GM19023 (cell line): ENCODE measurements around the gene TIMM21.

Experiments
- ATAC-seq: cut with Tn5 transposase; IDR thresholded peaks from one replicate; pipeline ENCODE4 v1.9.1; 2021; ENCODE audit warnings: mild to moderate bottlenecking, moderate library complexity; ENCODE audit not compliant: unreplicated experiment

TIMM21 gene

GRCh38 chr18:74147779-74148542 is at the start of gene TIMM21, which contains the start of gene FBXO15:
Gene TIMM21 (plus strand): TSS chr18:74148523. CDS start chr18:74148809, 286 bp downstream.
Gene FBXO15 (minus strand): TSS chr18:74147834. CDS start chr18:74147785, 49 bp downstream.
- peak; percentile 87 for ATAC-seq

- no peak for ATAC-seq
Measured at GRCh38 chr18:74108460-74108859, 39.9 kb upstream of the TIMM21 start.

GRCh38 chr18:74110149-74110548 is 38.2 kb upstream of the TIMM21 start:
- no peak for ATAC-seq

GRCh38 chr18:74110976-74111375 is 37.3 kb upstream of the TIMM21 start:
- ATAC-seq: no peak

GRCh38 chr18:74113711-74114110 is 34.6 kb upstream of the TIMM21 start:
- no peak for ATAC-seq

GRCh38 chr18:74114116-74114515 is 34.2 kb upstream of the TIMM21 start:
- no peak for ATAC-seq

- no peak for ATAC-seq
Measured at GRCh38 chr18:74115046-74115445, 33.3 kb upstream of the TIMM21 start.

GRCh38 chr18:74116633-74117554 is 31.4 kb upstream of the TIMM21 start:
- no peak for ATAC-seq

- ATAC-seq: no peak
Measured at GRCh38 chr18:74123200-74123599, 25.1 kb upstream of the TIMM21 start.

- no peak for ATAC-seq
Measured at GRCh38 chr18:74124642-74125041, 23.7 kb upstream of the TIMM21 start.

- ATAC-seq: no peak
Measured at GRCh38 chr18:74126684-74127655, 21.4 kb upstream of the TIMM21 start.

GRCh38 chr18:74128159-74128558 is 20.2 kb upstream of the TIMM21 start:
- ATAC-seq: no peak

GRCh38 chr18:74131124-74131523 is 17.2 kb upstream of the TIMM21 start:
- ATAC-seq: no peak

- no peak for ATAC-seq
Measured at GRCh38 chr18:74132201-74132600, 16.1 kb upstream of the TIMM21 start.

GRCh38 chr18:74137920-74138538 is 10.3 kb upstream of the TIMM21 start:
- ATAC-seq: no peak

- no peak for ATAC-seq
Measured at GRCh38 chr18:74139411-74139810, 8.9 kb upstream of the TIMM21 start.

- peak; percentile 56 for ATAC-seq
Measured at GRCh38 chr18:74139888-74140287, 8.4 kb upstream of the TIMM21 start.

- no peak for ATAC-seq
Measured at GRCh38 chr18:74140582-74140981, 7.7 kb upstream of the TIMM21 start.

GRCh38 chr18:74141667-74142066 is 6.7 kb upstream of the TIMM21 start:
- no peak for ATAC-seq

GRCh38 chr18:74142252-74142651 is 6.1 kb upstream of the TIMM21 start:
- ATAC-seq: no peak
